ENCODE measurements around the gene SP5. TPM values are rescaled to one million over a fixed set of nuclear protein-coding genes. Genes with fewer than 3 reads are reported as not detected.

Gene SP5
- total RNA-seq, 1 donor = not detected

GRCh38 chr2:170739048-170739447 lies 23.9 kb downstream of the SP5 start:
- no peak overlapping the region for H3K4me3 ChIP-seq (ENCODE audit: low read depth, low read length)
- no peak for TF ChIP-seq CTCF (IDR thresholded peaks at IDR 0.05; ENCODE audit: insufficient read depth, low read length)
- peak; percentile 89 for DNase-seq (ENCODE audit: low read depth)

GRCh38 chr2:170739507-170740046 lies 24.4 kb downstream of the SP5 start:
- TF ChIP-seq CTCF (IDR thresholded peaks at IDR 0.05; ENCODE audit: insufficient read depth, low read length) = no peak
- no peak for DNase-seq (ENCODE audit: low read depth)
- no peak overlapping the region for H3K4me3 ChIP-seq (ENCODE audit: low read depth, low read length)

- no peak for TF ChIP-seq CTCF (IDR thresholded peaks at IDR 0.05; ENCODE audit: insufficient read depth, low read length)
- no peak for DNase-seq (ENCODE audit: low read depth)
Observed at GRCh38 chr2:170740660-170741059, 25.5 kb downstream of the SP5 start.

GRCh38 chr2:170742000-170742399 lies 26.9 kb downstream of the SP5 start:
- no peak for TF ChIP-seq CTCF (IDR thresholded peaks at IDR 0.05; ENCODE audit: insufficient read depth, low read length)
- DNase-seq (ENCODE audit: low read depth) = no peak

More at GRCh38 chr2:170740660-170741059, 25.5 kb downstream of the SP5 start:
- no peak overlapping the region for H3K4me3 ChIP-seq (ENCODE audit: low read depth, low read length)

GRCh38 chr2:170742896-170743529 lies 27.9 kb downstream of the SP5 start:
- TF ChIP-seq CTCF (IDR thresholded peaks at IDR 0.05; ENCODE audit: insufficient read depth, low read length) = no peak
- DNase-seq (ENCODE audit: low read depth) = peak; percentile 5
- no peak overlapping the region for H3K4me3 ChIP-seq (ENCODE audit: low read depth, low read length)

More at GRCh38 chr2:170742000-170742399, 26.9 kb downstream of the SP5 start:
- no peak overlapping the region for H3K4me3 ChIP-seq (ENCODE audit: low read depth, low read length)

GRCh38 chr2:170743530-170744239 lies 28.5 kb downstream of the SP5 start:
- no peak for TF ChIP-seq CTCF (IDR thresholded peaks at IDR 0.05; ENCODE audit: insufficient read depth, low read length)
- no peak overlapping the region for H3K4me3 ChIP-seq (ENCODE audit: low read depth, low read length)
- no peak for DNase-seq (ENCODE audit: low read depth)
